HepG2 (cell line): ENCODE measurements around the gene TRIP6. TPM values are rescaled to one million over a fixed set of nuclear protein-coding genes. Genes with fewer than 3 reads are reported as not detected.

ENCODE experiments used
- ATAC-seq: fragments of 200-7000 bp; cut with Tn5 transposase; 3 replicates; pipeline ENCODE4 v1.9.1; 2020; ENCODE audit warnings: mild to moderate bottlenecking, moderate library complexity
- BruUV-seq: library from RNA; stranded (reverse); fragments of 400-500 nt; replicated peaks from 2 replicates; lab custom pipeline; 2021; lab: Mats Ljungman, UMichigan
- CTCF ChIA-PET: fragments of 300-600 bp; formaldehyde crosslinking; extraction: SDS; loops from one replicate; lab custom pipeline; 2021; ENCODE audit warnings: low total read pairs, inconsistent platforms, low intra/inter-chr PET ratio; lab: Yijun Ruan, JAX
- POLR2A ChIA-PET: fragments of 350-600 bp; sonication (Branson Sonifier 250); formaldehyde crosslinking; loops from one replicate; lab custom pipeline; 2020; ENCODE audit warnings: antibody characterized with exemption, inconsistent platforms; lab: Yijun Ruan, JAX
- DNase-seq: peaks from one replicate; pipeline ENCODE4 v3.0.0-alpha.2; 2015; ENCODE audit warnings: low spot score
- FAIRE-seq: peaks from 3 replicates; lab custom pipeline; 2011; peaks lifted over from hg19 to GRCh38; lab: Jason Lieb, UNC
- H2AFZ ChIP-seq: one replicate; pipeline ENCODE4 v1.6.1; 2011; ENCODE audit warnings: low read length, inconsistent platforms
- H3K27ac ChIP-seq: fragments of 300-600 bp; 3 replicates; pipeline ENCODE4 v1.8.0; 2011; ENCODE audit warnings: mixed run types, mild to moderate bottlenecking, mixed read lengths, low read length, inconsistent platforms; ENCODE audit not compliant: insufficient read depth; ENCODE audit errors: extremely low read length
- H3K27me3 ChIP-seq, 2 experiments: fragments of 200-600 bp in 1 of 2; 2 replicates in 1 of 2; 3 replicates in 1 of 2; pipeline versions ENCODE4 v1.6.0 to v1.8.0; 2011; ENCODE audit warnings: low read length in 2 of 2, mild to moderate bottlenecking in 2 of 2, moderate library complexity in 2 of 2, inconsistent platforms in 1 of 2; ENCODE audit not compliant: insufficient read depth in 2 of 2, control insufficient read depth in 1 of 2
- H3K36me3 ChIP-seq, 2 experiments: fragments of 200-600 bp in 1 of 2; replicated peaks in 1 of 2; 2 replicates in 1 of 2; 3 replicates in 1 of 2; pipeline versions ENCODE4 v1.5.1 to v1.8.0; 2011; ENCODE audit warnings: low read length in 2 of 2, inconsistent platforms in 1 of 2; ENCODE audit not compliant: insufficient read depth in 2 of 2, control insufficient read depth in 1 of 2
- H3K4me1 ChIP-seq: 2 replicates; pipeline ENCODE4 v1.5.1; 2012; ENCODE audit warnings: low read length, inconsistent platforms; ENCODE audit not compliant: insufficient read depth
- H3K4me2 ChIP-seq: 2 replicates; pipeline ENCODE4 v1.6.0; 2011; ENCODE audit warnings: low read depth, low read length, inconsistent platforms
- H3K4me3 ChIP-seq, 3 experiments: fragments of 200-600 bp in 1 of 3; sonication (generic), shearing (Covaris generic) in 1 of 3; replicated peaks in 1 of 3; 2 replicates each; pipeline ENCODE4 v1.5.1; 2011 to 2016; ENCODE audit warnings: low read length in 3 of 3, inconsistent platforms in 2 of 3, low read depth in 2 of 3, mild to moderate bottlenecking in 2 of 3, control low read depth in 1 of 3, mixed read lengths in 1 of 3; ENCODE audit not compliant: insufficient read depth in 1 of 3
- H3K79me2 ChIP-seq: one replicate; pipeline ENCODE4 v1.6.1; 2011; ENCODE audit warnings: low read length, inconsistent platforms; ENCODE audit not compliant: insufficient read depth
- H3K9ac ChIP-seq: 2 replicates; pipeline ENCODE4 v1.6.0; 2011; ENCODE audit warnings: mild to moderate bottlenecking, low read depth, low read length, inconsistent platforms; ENCODE audit not compliant: insufficient read depth
- H3K9me3 ChIP-seq: 2 replicates; pipeline ENCODE4 v1.5.1; 2012; ENCODE audit warnings: mild to moderate bottlenecking, low read length
- H4K20me1 ChIP-seq: 2 replicates; pipeline ENCODE4 v1.6.0; 2011; ENCODE audit warnings: inconsistent platforms, mild to moderate bottlenecking, low read length, moderate library complexity; ENCODE audit not compliant: insufficient read depth
- GLI4 ChIP-seq: sonication (generic); formaldehyde crosslinking; IDR thresholded peaks from 2 replicates; pipeline ENCODE4 v1.5.1; 2020; ENCODE audit warnings: missing genetic modification reagents, mild to moderate bottlenecking, moderate library complexity, borderline replicate concordance
- HNRNPL ChIP-seq: fragments of 200-400 bp; formaldehyde crosslinking; IDR thresholded peaks from 2 replicates; pipeline ENCODE4 v1.6.1; 2017; ENCODE audit warnings: mild to moderate bottlenecking, low read depth, low read length
- MAZ ChIP-seq, 2 experiments: sonication (generic) in 1 of 2; formaldehyde crosslinking in 1 of 2; IDR thresholded peaks; 2 replicates each; pipeline versions ENCODE4 v1.5.0 to v1.6.1; 2012 to 2020; ENCODE audit warnings: low read depth in 2 of 2, mild to moderate bottlenecking in 2 of 2, borderline replicate concordance in 1 of 2, improper control_type of control experiment in 1 of 2, low read length in 1 of 2, missing genetic modification reagents in 1 of 2, moderate library complexity in 1 of 2
- ZBTB7A ChIP-seq: sonication (generic); formaldehyde crosslinking; IDR thresholded peaks from 2 replicates; pipeline ENCODE4 v1.8.0; 2022; ENCODE audit warnings: mild to moderate bottlenecking, missing genetic modification reagents
- ZNF343 ChIP-seq: sonication (generic); formaldehyde crosslinking; IDR thresholded peaks from 2 replicates; pipeline ENCODE4 v1.4.0; 2020; ENCODE audit warnings: mild to moderate bottlenecking, missing genetic modification reagents
- WGBS: methylation state at CpG from one replicate; pipeline ENCODE4 v1.1.6; 2017; ENCODE audit warnings: low lambda C conversion rate; 5-methylcytosine and 5-hydroxymethylcytosine counted together
- in situ Hi-C: cut with HindIII; loops from 2 replicates; pipeline ENCODE4 v1.10.0; 2017; ENCODE audit warnings: low pct_unique_long_range_greater_than_20kb; ENCODE audit not compliant: extremely low pct_ligation_motif_present
- intact Hi-C: fragments of 100-400 bp; cut with micrococcal nuclease; formaldehyde crosslinking; loops from one replicate; pipeline ENCODE4 v1.10.0; 2022; ENCODE audit not compliant: unreplicated experiment
- polyA plus RNA-seq, 8 experiments: library from polyadenylated mRNA; depleted of rRNA in 3 of 8; stranded (reverse) in 7 of 8; unstranded in 1 of 8; fragments of >200 nt; fragmentation: Illumina TruSeq in 4 of 8; extraction: Trizol in 4 of 8; gene quantifications; 2 replicates each; pipeline versions ENCODE4 v1.2.1 to v1.2.3, GENCODE V29; 2011 to 2016; ENCODE audit warnings: low read depth in 4 of 8, missing spikeins in 1 of 8, mixed read lengths in 1 of 8; ENCODE audit not compliant: insufficient read depth in 1 of 8
- total RNA-seq, 5 experiments: library from RNA; depleted of rRNA; stranded (reverse); fragments of >200 nt; fragmentation: Illumina TruSeq; extraction: Trizol; gene quantifications; 2 replicates each; pipeline ENCODE4 v1.2.3, GENCODE V29; 2016; ENCODE audit warnings: low read depth in 1 of 5
- TF ChIP-seq, protein P1 (sequence below): sonication (generic); formaldehyde crosslinking; IDR thresholded peaks from 2 replicates; pipeline ENCODE4 v1.4.0; 2020; ENCODE audit warnings: mild to moderate bottlenecking, low read depth, missing genetic modification reagents
- TF ChIP-seq, protein P2 (sequence below): sonication (generic); formaldehyde crosslinking; IDR thresholded peaks from 2 replicates; pipeline ENCODE4 v1.4.0; 2020; ENCODE audit warnings: mild to moderate bottlenecking, missing genetic modification reagents
- TF ChIP-seq, protein P3 (sequence below): sonication (generic); formaldehyde crosslinking; conservative IDR thresholded peaks from 2 replicates; pipeline ENCODE4 v1.8.1; 2023; ENCODE audit warnings: missing genetic modification reagents

The TRIP6 gene
- total and polyA plus RNA-seq, 2 of the 13 experiments (the other 11 are each of a cell fraction or from before 2014, with no cell fraction given), result 0.34 to 0.38 TPM

DNA sequence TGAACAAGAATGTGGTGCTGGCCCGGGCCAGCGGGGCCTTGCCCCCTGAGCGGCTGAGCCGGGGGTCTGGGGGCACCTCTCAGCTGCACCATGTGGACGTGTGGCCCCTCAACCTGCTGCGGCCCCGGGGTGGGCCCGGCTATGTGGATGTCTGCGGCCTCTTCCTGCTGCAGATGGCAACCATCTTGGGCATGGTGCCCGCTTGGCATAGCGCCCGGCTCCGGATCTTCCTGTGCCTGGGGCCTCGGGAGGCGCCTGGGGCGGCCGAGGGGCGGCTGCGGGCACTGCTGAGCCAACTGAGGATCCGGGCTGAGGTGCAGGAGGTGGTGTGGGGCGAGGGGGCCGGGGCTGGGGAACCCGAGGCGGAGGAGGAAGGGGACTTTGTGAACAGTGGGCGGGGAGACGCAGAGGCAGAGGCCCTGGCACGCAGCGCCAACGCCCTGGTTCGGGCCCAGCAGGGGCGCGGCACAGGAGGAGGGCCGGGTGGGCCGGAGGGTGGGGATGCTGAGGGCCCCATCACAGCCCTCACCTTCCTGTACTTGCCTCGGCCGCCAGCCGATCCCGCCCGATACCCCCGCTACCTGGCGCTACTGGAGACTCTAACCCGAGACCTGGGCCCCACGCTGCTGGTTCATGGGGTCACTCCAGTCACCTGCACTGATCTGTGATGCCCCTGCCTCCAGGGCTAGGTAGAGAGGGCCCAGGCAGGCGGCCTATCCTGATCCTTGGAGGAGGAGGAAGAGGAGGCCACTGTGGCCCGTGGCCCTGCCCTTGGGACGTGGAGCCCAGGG, 1.1 kb upstream of the TRIP6 start:
- ChIA-PET POLR2A (no interaction called here), CTCF (no interaction called here)
- in situ Hi-C loops (no loop called here), intact Hi-C loops (no loop called here)
- no peaks in the 10 kb centered on the region for H3K79me2 ChIP-seq
- BruUV-seq, result no TSS peak
- no peak overlapping the region for H3K4me2 ChIP-seq
- H2AFZ ChIP-seq, result no peak overlapping the region
- no peak overlapping the region for H3K27ac ChIP-seq
- peaks cover 0 to under 1% of the 10 kb centered on the region in 2 experiments; a peak in 1 of 5 replicates for H3K36me3 ChIP-seq
- DNase-seq, result no peak
- no peak for FAIRE-seq
- no peak for TF ChIP-seq GLI4 (CRISPR knock-in tag)
- peak; percentile 65; the same call in 1 of the 2 replicates for TF ChIP-seq HNRNPL
- H3K9me3 ChIP-seq, result no peaks in the 10 kb centered on the region
- no peaks in the 10 kb centered on the region for H4K20me1 ChIP-seq
- 97% methylated on average over 23 of the region's 46 CpGs for WGBS
- no peak overlapping the region for H3K4me3 ChIP-seq
- ATAC-seq, result no peak
- H3K27me3 ChIP-seq, result no peaks in the 10 kb centered on the region; a peak in 1 of 5 replicates
- H3K4me1 ChIP-seq, result peaks cover 19% of the 10 kb centered on the region
- H3K9ac ChIP-seq, result no peak overlapping the region

DNA sequence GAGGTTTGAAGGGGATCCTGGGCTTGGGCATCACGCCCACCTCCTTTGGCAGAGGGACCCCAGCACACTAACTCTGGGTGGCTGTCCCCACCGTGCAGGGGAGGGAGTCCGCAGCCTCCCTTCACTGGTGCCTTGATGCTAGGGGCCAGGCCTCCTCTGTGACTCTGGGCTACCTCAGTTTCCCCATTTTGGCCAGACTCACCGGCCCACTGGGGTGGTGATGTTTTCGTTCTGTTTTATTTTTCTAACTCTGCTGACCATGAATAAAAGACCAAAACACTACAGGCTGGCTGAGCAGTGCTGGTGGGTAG, 503 bp upstream of the TRIP6 start:
- no peaks in the 10 kb centered on the region; a peak in 1 of 5 replicates for H3K27me3 ChIP-seq
- intact Hi-C loops (no loop called here), in situ Hi-C loops (no loop called here)
- no TSS peak for BruUV-seq
- WGBS, result 92% methylated on average over 3 of the region's 5 CpGs
- no peaks in the 10 kb centered on the region for H4K20me1 ChIP-seq
- no peak overlapping the region for H3K9ac ChIP-seq
- H2AFZ ChIP-seq, result no peak overlapping the region
- H3K36me3 ChIP-seq, result no peaks in the 10 kb centered on the region; a peak in 1 of 5 replicates
- DNase-seq, result no peak
- H3K4me2 ChIP-seq, result no peak overlapping the region
- H3K4me3 ChIP-seq, result no peak overlapping the region
- no peaks in the 10 kb centered on the region for H3K9me3 ChIP-seq
- ChIA-PET CTCF (no interaction called here), POLR2A (no interaction called here)
- ATAC-seq, result no peak
- H3K4me1 ChIP-seq, result peaks cover 19% of the 10 kb centered on the region
- no peaks in the 10 kb centered on the region for H3K79me2 ChIP-seq
- H3K27ac ChIP-seq, result no peak overlapping the region
- no peak for FAIRE-seq
- TF ChIP-seq MAZ (IDR thresholded peaks at IDR 0.05; ENCODE audit: borderline replicate concordance, low read depth, low read length) (no peak), MAZ (CRISPR knock-in tag; IDR thresholded peaks at IDR 0.05; ENCODE audit: low read depth) (no peak), ZBTB7A (no peak), ZNF343 (no peak)
- TF ChIP-seq, protein P1, sequence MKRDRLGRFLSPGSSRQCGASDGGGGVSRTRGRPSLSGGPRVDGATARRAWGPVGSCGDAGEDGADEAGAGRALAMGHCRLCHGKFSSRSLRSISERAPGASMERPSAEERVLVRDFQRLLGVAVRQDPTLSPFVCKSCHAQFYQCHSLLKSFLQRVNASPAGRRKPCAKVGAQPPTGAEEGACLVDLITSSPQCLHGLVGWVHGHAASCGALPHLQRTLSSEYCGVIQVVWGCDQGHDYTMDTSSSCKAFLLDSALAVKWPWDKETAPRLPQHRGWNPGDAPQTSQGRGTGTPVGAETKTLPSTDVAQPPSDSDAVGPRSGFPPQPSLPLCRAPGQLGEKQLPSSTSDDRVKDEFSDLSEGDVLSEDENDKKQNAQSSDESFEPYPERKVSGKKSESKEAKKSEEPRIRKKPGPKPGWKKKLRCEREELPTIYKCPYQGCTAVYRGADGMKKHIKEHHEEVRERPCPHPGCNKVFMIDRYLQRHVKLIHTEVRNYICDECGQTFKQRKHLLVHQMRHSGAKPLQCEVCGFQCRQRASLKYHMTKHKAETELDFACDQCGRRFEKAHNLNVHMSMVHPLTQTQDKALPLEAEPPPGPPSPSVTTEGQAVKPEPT (CRISPR knock-in tag), result no peak
- TF ChIP-seq, protein P2, sequence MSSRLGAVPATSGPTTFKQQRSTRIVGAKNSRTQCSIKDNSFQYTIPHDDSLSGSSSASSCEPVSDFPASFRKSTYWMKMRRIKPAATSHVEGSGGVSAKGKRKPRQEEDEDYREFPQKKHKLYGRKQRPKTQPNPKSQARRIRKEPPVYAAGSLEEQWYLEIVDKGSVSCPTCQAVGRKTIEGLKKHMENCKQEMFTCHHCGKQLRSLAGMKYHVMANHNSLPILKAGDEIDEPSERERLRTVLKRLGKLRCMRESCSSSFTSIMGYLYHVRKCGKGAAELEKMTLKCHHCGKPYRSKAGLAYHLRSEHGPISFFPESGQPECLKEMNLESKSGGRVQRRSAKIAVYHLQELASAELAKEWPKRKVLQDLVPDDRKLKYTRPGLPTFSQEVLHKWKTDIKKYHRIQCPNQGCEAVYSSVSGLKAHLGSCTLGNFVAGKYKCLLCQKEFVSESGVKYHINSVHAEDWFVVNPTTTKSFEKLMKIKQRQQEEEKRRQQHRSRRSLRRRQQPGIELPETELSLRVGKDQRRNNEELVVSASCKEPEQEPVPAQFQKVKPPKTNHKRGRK (CRISPR knock-in tag), result no peak
- TF ChIP-seq, protein P3, sequence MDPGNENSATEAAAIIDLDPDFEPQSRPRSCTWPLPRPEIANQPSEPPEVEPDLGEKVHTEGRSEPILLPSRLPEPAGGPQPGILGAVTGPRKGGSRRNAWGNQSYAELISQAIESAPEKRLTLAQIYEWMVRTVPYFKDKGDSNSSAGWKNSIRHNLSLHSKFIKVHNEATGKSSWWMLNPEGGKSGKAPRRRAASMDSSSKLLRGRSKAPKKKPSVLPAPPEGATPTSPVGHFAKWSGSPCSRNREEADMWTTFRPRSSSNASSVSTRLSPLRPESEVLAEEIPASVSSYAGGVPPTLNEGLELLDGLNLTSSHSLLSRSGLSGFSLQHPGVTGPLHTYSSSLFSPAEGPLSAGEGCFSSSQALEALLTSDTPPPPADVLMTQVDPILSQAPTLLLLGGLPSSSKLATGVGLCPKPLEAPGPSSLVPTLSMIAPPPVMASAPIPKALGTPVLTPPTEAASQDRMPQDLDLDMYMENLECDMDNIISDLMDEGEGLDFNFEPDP (CRISPR knock-in tag), result no peak
